H1 (cell line): ENCODE measurements around the gene NEGR1. TPM values are rescaled to one million over a fixed set of nuclear protein-coding genes. Genes with fewer than 3 reads are reported as not detected.

ENCODE experiments used
- CTCF ChIA-PET: fragments of 300-600 bp; sonication (Branson Sonifier 250); formaldehyde crosslinking; loops from one replicate; lab custom pipeline; 2021; ENCODE audit not compliant: partially characterized antibody; lab: Charles Lee
- POLR2A ChIA-PET: fragments of 300-600 bp; sonication (Branson Sonifier 250); formaldehyde crosslinking; loops from one replicate; lab custom pipeline; 2021; ENCODE audit warnings: inconsistent platforms; ENCODE audit not compliant: partially characterized antibody; lab: Charles Lee
- DNase-seq, 2 experiments: peaks; one replicate each; pipeline versions ENCODE4 v3.0.0 to v3.0.0-alpha.2; 2010 to 2022; ENCODE audit warnings: low spot score in 2 of 2, low read depth in 1 of 2, mixed read lengths in 1 of 2
- FAIRE-seq: peaks from 2 replicates; lab custom pipeline; 2011; peaks lifted over from hg19 to GRCh38; lab: Jason Lieb, UNC
- H2AFZ ChIP-seq: 2 replicates; pipeline ENCODE4 v1.8.1; 2012; ENCODE audit warnings: low read length, inconsistent platforms
- H2AK5ac ChIP-seq: 2 replicates; pipeline ENCODE4 v1.6.1; 2013; ENCODE audit warnings: low read depth, low read length
- H2BK120ac ChIP-seq: replicated peaks from 2 replicates; pipeline ENCODE3; 2013; ENCODE audit warnings: low read depth, low read length, inconsistent platforms
- H2BK12ac ChIP-seq: 2 replicates; pipeline ENCODE4 v1.6.1; 2013; ENCODE audit warnings: low read depth, low read length
- H2BK15ac ChIP-seq: 2 replicates; pipeline ENCODE4 v1.6.1; 2013; ENCODE audit warnings: low read length
- H2BK20ac ChIP-seq: 2 replicates; pipeline ENCODE4 v1.6.1; 2013; ENCODE audit warnings: low read length
- H2BK5ac ChIP-seq: 2 replicates; pipeline ENCODE4 v1.6.1; 2013; ENCODE audit warnings: low read depth, low read length
- H3K14ac ChIP-seq: 2 replicates; pipeline ENCODE4 v1.6.1; 2013; ENCODE audit warnings: inconsistent platforms; ENCODE audit not compliant: insufficient read length
- H3K18ac ChIP-seq: 2 replicates; pipeline ENCODE4 v1.6.1; 2013; ENCODE audit warnings: low read length; ENCODE audit errors: extremely low read depth
- H3K23ac ChIP-seq: 2 replicates; pipeline ENCODE4 v1.6.1; 2013; ENCODE audit warnings: inconsistent platforms; ENCODE audit not compliant: insufficient read length
- H3K23me2 ChIP-seq: 2 replicates; pipeline ENCODE4 v1.6.1; 2013; ENCODE audit warnings: low read depth, low read length
- H3K27ac ChIP-seq: 2 replicates; pipeline ENCODE4 v1.6.1; 2011; ENCODE audit warnings: low read depth, low read length, inconsistent platforms
- H3K27me3 ChIP-seq, 4 experiments: replicated peaks in 1 of 4; 1 replicate in 1 of 4; 2 replicates in 3 of 4; pipeline versions ENCODE4 v1.6.1 to v1.8.1; 2011 to 2013; ENCODE audit warnings: low read length in 3 of 4, mild to moderate bottlenecking in 3 of 4, inconsistent platforms in 2 of 4, mixed read lengths in 2 of 4, moderate library complexity in 1 of 4; ENCODE audit not compliant: control insufficient read depth in 3 of 4, insufficient read depth in 3 of 4; ENCODE audit errors: extremely low read depth in 1 of 4
- H3K36me3 ChIP-seq, 4 experiments: 2 replicates each; pipeline versions ENCODE4 v1.6.1 to v1.8.1; 2011 to 2013; ENCODE audit warnings: mild to moderate bottlenecking in 4 of 4, low read length in 3 of 4, moderate library complexity in 2 of 4, control low read depth in 1 of 4, inconsistent platforms in 1 of 4; ENCODE audit not compliant: insufficient read depth in 4 of 4, control insufficient read depth in 2 of 4
- H3K4ac ChIP-seq: replicated peaks from 2 replicates; pipeline ENCODE3; 2013; ENCODE audit warnings: low read length, low read depth, mixed read lengths, inconsistent platforms; ENCODE audit not compliant: insufficient read length
- H3K4me1 ChIP-seq, 4 experiments: replicated peaks in 1 of 4; 1 replicate in 1 of 4; 2 replicates in 3 of 4; pipeline versions ENCODE4 v1.6.1 to v1.8.1; 2011 to 2013; ENCODE audit warnings: low read length in 3 of 4, inconsistent platforms in 2 of 4, mixed read lengths in 1 of 4; ENCODE audit not compliant: insufficient read depth in 4 of 4, control insufficient read depth in 3 of 4
- H3K4me2 ChIP-seq, 2 experiments: 2 replicates each; pipeline versions ENCODE4 v1.6.1 to v1.8.1; 2011 to 2013; ENCODE audit warnings: low read depth in 2 of 2, low read length in 2 of 2, control low read depth in 1 of 2, inconsistent platforms in 1 of 2, mild to moderate bottlenecking in 1 of 2; ENCODE audit not compliant: insufficient read depth in 1 of 2
- H3K4me3 ChIP-seq, 4 experiments: fragments of 200-600, 300-600 bp in 1 of 4; sonication (generic), shearing (Covaris generic), sonication (Bioruptor Twin) in 1 of 4; 2 replicates each; pipeline versions ENCODE4 v1.5.1 to v1.8.1; 2011 to 2016; ENCODE audit warnings: low read length in 4 of 4, low read depth in 3 of 4, control low read depth in 2 of 4, inconsistent platforms in 2 of 4, mild to moderate bottlenecking in 2 of 4, mixed read lengths in 1 of 4, moderate library complexity in 1 of 4; ENCODE audit not compliant: insufficient read depth in 2 of 4; ENCODE audit errors: extremely low read depth in 1 of 4
- H3K56ac ChIP-seq: replicated peaks from 2 replicates; pipeline ENCODE3; 2013; ENCODE audit warnings: low read depth, mild to moderate bottlenecking, mixed read lengths, low read length, inconsistent platforms; ENCODE audit not compliant: insufficient read length
- H3K79me1 ChIP-seq: 2 replicates; pipeline ENCODE4 v1.6.1; 2013; ENCODE audit warnings: low read depth, low read length, control low read depth
- H3K79me2 ChIP-seq, 2 experiments: 2 replicates each; pipeline versions ENCODE4 v1.6.1 to v1.8.1; 2012 to 2013; ENCODE audit warnings: low read length in 2 of 2, mild to moderate bottlenecking in 2 of 2, inconsistent platforms in 1 of 2; ENCODE audit not compliant: insufficient read depth in 2 of 2, control insufficient read depth in 1 of 2
- H3K9ac ChIP-seq, 4 experiments: replicated peaks in 1 of 4; 1 replicate in 1 of 4; 2 replicates in 3 of 4; pipeline versions ENCODE4 v1.6.1 to v1.8.1; 2011 to 2013; ENCODE audit warnings: low read depth in 3 of 4, low read length in 3 of 4, control low read depth in 2 of 4, mild to moderate bottlenecking in 2 of 4, moderate library complexity in 2 of 4, inconsistent platforms in 1 of 4; ENCODE audit errors: extremely low read depth in 1 of 4
- H3K9me3 ChIP-seq, 2 experiments: 2 replicates each; pipeline versions ENCODE4 v1.6.1 to v1.8.1; 2012 to 2013; ENCODE audit warnings: mild to moderate bottlenecking in 2 of 2, moderate library complexity in 2 of 2, control low read depth in 1 of 2, inconsistent platforms in 1 of 2, low read depth in 1 of 2, low read length in 1 of 2, mixed read lengths in 1 of 2; ENCODE audit not compliant: insufficient read depth in 2 of 2
- H4K20me1 ChIP-seq, 2 experiments: replicated peaks in 1 of 2; 2 replicates each; pipeline versions ENCODE3 to v1.8.1; 2011 to 2013; ENCODE audit warnings: inconsistent platforms in 2 of 2, low read length in 2 of 2, mild to moderate bottlenecking in 1 of 2; ENCODE audit not compliant: insufficient read depth in 2 of 2, control insufficient read depth in 1 of 2
- H4K5ac ChIP-seq: 2 replicates; pipeline ENCODE4 v1.6.1; 2013; ENCODE audit warnings: low read length, low read depth, mixed read lengths, inconsistent platforms; ENCODE audit not compliant: insufficient read length
- H4K8ac ChIP-seq: 2 replicates; pipeline ENCODE4 v1.8.0; 2013; ENCODE audit warnings: mild to moderate bottlenecking, moderate library complexity, low read length, inconsistent platforms; ENCODE audit not compliant: insufficient read depth; ENCODE audit errors: extremely low read depth
- H4K91ac ChIP-seq: replicated peaks from 2 replicates; pipeline ENCODE3; 2013; ENCODE audit warnings: low read length, mixed read lengths, inconsistent platforms; ENCODE audit not compliant: insufficient read length
- CBX5 ChIP-seq: fragments of 300-800, 300-1000 bp; sonication (generic); IDR thresholded peaks from 2 replicates; pipeline ENCODE4 v1.7.1; 2016; ENCODE audit warnings: antibody characterized with exemption, low read length, low read depth
- CHD1 ChIP-seq: IDR thresholded peaks from 2 replicates; pipeline ENCODE4 v1.6.1; 2012; ENCODE audit warnings: low read depth, low read length, improper control_type of control experiment
- KDM4A ChIP-seq: IDR thresholded peaks from one replicate; pipeline ENCODE4 v1.7.1; 2012; ENCODE audit warnings: low read depth, mild to moderate bottlenecking, moderate library complexity, low read length, inconsistent platforms; ENCODE audit not compliant: severe bottlenecking
- RAD21 ChIP-seq, 2 experiments: IDR thresholded peaks in 1 of 2; conservative IDR thresholded peaks in 1 of 2; 2 replicates each; pipeline ENCODE4 v1.6.1; 2011; ENCODE audit warnings: low read depth in 2 of 2, low read length in 2 of 2, improper control_type of control experiment in 1 of 2, inconsistent platforms in 1 of 2, mild to moderate bottlenecking in 1 of 2, moderate library complexity in 1 of 2
- WGBS, 2 experiments: shearing (Covaris generic) in 1 of 2; methylation state at CpG; one replicate each; pipeline versions ENCODE4 v1.1.6 to v1.1.7; 2013 to 2015; ENCODE audit warnings: low lambda C conversion rate in 2 of 2, mixed read lengths in 2 of 2, inconsistent platforms in 1 of 2, low coverage in 1 of 2, missing lambda C conversion rate in 1 of 2; ENCODE audit not compliant: insufficient replicate concordance in 2 of 2, insufficient coverage in 1 of 2, insufficient read length in 1 of 2; ENCODE audit errors: extremely low coverage in 1 of 2, missing lambda C conversion rate in 1 of 2; 5-methylcytosine and 5-hydroxymethylcytosine counted together
- polyA plus RNA-seq, 7 experiments: library from polyadenylated mRNA; depleted of rRNA in 3 of 7; stranded (reverse) in 5 of 7; unstranded in 2 of 7; fragments of >200 nt in 5 of 7; fragments of 200-250 nt in 2 of 7; gene quantifications; 1 replicate in 5 of 7; 2 replicates in 1 of 7; 4 replicates in 1 of 7; pipeline versions ENCODE4 v1.2.1 to v1.2.3, GENCODE V29; 2011 to 2013; ENCODE audit warnings: missing spikeins in 2 of 7, mixed read lengths in 2 of 7
- total RNA-seq: library from RNA; stranded (reverse); fragmentation: NEBNext Ultra II Directional; extraction: Animal tissue kit (Norgen Biotek cat#: 25700); gene quantifications from 2 replicates; pipeline ENCODE4 v1.2.1, GENCODE V29; 2021
- TF ChIP-seq, protein P1 (sequence below), 3 experiments: IDR thresholded peaks; 1 replicate in 2 of 3; 2 replicates in 1 of 3; pipeline versions ENCODE4 v1.5.1 to v1.6.1; 2011; ENCODE audit warnings: low read length in 3 of 3, mild to moderate bottlenecking in 3 of 3, inconsistent platforms in 2 of 3, low read depth in 1 of 3, moderate library complexity in 1 of 3; ENCODE audit not compliant: insufficient read depth in 1 of 3; ENCODE audit errors: control extremely low read depth in 1 of 3

NEGR1 gene
- total and polyA plus RNA-seq, 2 of the 8 experiments (the other 6 are each of a cell fraction or from before 2014, with no cell fraction given), result 0.71 to 1.3 TPM

DNA sequence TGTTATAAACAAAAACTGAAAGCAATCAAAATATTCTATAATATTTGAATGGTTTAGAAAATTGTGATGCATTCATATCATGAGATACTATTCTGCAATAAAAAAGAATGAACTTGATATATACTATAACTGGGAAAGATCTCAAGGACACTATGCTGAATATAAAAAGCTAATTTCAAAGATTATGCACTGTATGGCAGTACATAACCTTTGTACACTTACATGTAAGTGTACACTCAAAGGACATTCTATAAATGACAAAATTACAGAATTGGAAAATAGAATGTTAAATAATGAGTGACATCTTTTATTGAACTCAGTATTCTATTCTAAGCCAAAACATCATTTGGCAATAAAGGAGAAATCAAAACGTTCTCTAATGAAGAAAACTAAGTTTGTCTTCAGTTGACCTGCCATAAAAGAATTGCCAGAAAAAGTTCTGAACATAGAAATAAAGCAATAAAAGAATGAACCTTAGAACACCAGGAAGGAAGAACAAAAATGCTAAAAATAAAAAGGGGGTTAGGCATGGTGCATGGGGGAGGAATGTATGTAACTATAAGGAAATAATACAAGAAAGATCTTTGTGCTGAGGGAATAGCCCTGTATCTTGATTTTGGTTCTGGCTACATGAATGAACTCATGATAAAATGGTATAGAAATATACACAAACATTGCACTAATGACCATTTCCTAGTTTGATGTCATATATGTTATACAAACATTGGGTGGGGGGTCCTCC lies 519.7 kb downstream of the NEGR1 start:
- Histone ChIP-seq H3K4me1 (no peaks in the 10 kb centered on the region), H3K56ac (no peak overlapping the region), H3K4me3 (no peak overlapping the region), H4K91ac (no peak overlapping the region), H2BK120ac (no peak overlapping the region), H2AFZ (no peak overlapping the region), H3K23me2 (no peaks in the 10 kb centered on the region; the same call in 1 of the 2 replicates), H3K14ac (no peak overlapping the region), H2BK20ac (no peak overlapping the region), H3K9me3 (no peaks in the 10 kb centered on the region), H4K8ac (no peak overlapping the region), H3K27ac (no peak overlapping the region), H3K4ac (no peak overlapping the region), H2BK15ac (no peak overlapping the region), H3K27me3 (no peaks in the 10 kb centered on the region)
- DNase-seq, result no peak
- CTCF ChIA-PET, result no interaction called here
- TF ChIP-seq CBX5, result no peak
- TF ChIP-seq, protein P1, sequence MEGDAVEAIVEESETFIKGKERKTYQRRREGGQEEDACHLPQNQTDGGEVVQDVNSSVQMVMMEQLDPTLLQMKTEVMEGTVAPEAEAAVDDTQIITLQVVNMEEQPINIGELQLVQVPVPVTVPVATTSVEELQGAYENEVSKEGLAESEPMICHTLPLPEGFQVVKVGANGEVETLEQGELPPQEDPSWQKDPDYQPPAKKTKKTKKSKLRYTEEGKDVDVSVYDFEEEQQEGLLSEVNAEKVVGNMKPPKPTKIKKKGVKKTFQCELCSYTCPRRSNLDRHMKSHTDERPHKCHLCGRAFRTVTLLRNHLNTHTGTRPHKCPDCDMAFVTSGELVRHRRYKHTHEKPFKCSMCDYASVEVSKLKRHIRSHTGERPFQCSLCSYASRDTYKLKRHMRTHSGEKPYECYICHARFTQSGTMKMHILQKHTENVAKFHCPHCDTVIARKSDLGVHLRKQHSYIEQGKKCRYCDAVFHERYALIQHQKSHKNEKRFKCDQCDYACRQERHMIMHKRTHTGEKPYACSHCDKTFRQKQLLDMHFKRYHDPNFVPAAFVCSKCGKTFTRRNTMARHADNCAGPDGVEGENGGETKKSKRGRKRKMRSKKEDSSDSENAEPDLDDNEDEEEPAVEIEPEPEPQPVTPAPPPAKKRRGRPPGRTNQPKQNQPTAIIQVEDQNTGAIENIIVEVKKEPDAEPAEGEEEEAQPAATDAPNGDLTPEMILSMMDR (IDR thresholded peaks at IDR 0.05; ENCODE audit: control extremely low read depth in 1 of 3, insufficient read depth in 1 of 3, low read depth in 1 of 3, low read length in 3 of 3), result no peak
- TF ChIP-seq CHD1, result no peak
- TF ChIP-seq RAD21 (IDR thresholded peaks at IDR 0.05 in 1 of 2, conservative IDR thresholded peaks at IDR 0.05 in 1 of 2; ENCODE audit: low read depth in 2 of 2, low read length in 2 of 2), result no peak
- no peak for TF ChIP-seq KDM4A
- TF ChIP-seq, all 59 proteins: peak for 0
- H3K79me2 ChIP-seq, result no peaks in the 10 kb centered on the region
- H3K9ac ChIP-seq, result no peak overlapping the region
- H3K79me1 ChIP-seq, result no peaks in the 10 kb centered on the region
- no peak overlapping the region for H3K18ac ChIP-seq
- H3K4me2 ChIP-seq, result no peak overlapping the region
- no peaks in the 10 kb centered on the region for H4K20me1 ChIP-seq
- POLR2A ChIA-PET, result no interaction called here
- H2BK12ac ChIP-seq, result no peak overlapping the region
- H2AK5ac ChIP-seq, result no peak overlapping the region
- H3K36me3 ChIP-seq, result no peaks in the 10 kb centered on the region
- H3K23ac ChIP-seq, result no peak overlapping the region
- FAIRE-seq, result no peak
- WGBS, 2 experiments, result 85% methylated on average over 1 of the region's 1 CpG; no CpG with 5 or more reads in 1 of the 2 experiments
- no peak overlapping the region for H2BK5ac ChIP-seq
- H4K5ac ChIP-seq, result no peak overlapping the region
